Gastroesophageal sphincter (tissue), 4 donors: Measurements from ENCODE around the gene CYFIP1. TPM values are rescaled to one million over a fixed set of nuclear protein-coding genes. Genes with fewer than 3 reads are reported as not detected.

Source experiments
- ATAC-seq: fragments of 150-250 bp; one replicate; pipeline ENCODE4 v1.9.1; 2016; ENCODE audit warnings: mild to moderate bottlenecking, moderate library complexity
- H3K27ac ChIP-seq, 4 donors: fragments of 200-600 bp; sonication (generic) in 3 of 4; 1 replicate in 3 of 4; 2 replicates in 1 of 4; pipeline ENCODE4 v1.5.1; 2016 to 2019
- H3K27me3 ChIP-seq: fragments of 200-600 bp; sonication (generic); one replicate; pipeline ENCODE4 v1.5.1; 2019
- H3K36me3 ChIP-seq, 2 donors: fragments of 200-600 bp; sonication (generic); one replicate each; pipeline ENCODE4 v1.5.1; 2019; ENCODE audit warnings: control low read depth in 1 of 2
- H3K4me1 ChIP-seq, 3 donors: fragments of 200-600 bp; sonication (generic); 1 replicate in 2 of 3; 2 replicates in 1 of 3; pipeline ENCODE4 v1.5.1; 2016 to 2019; ENCODE audit warnings: control low read depth in 2 of 3
- H3K4me3 ChIP-seq, 2 donors: fragments of 200-600 bp; sonication (generic); one replicate each; pipeline ENCODE4 v1.5.1; 2019; ENCODE audit warnings: mild to moderate bottlenecking in 1 of 2, moderate library complexity in 1 of 2
- H3K9me3 ChIP-seq, 3 donors: fragments of 200-600 bp; sonication (generic); one replicate each; pipeline ENCODE4 v1.5.1; 2017 to 2019; ENCODE audit warnings: control low read depth in 2 of 3
- EP300 ChIP-seq: sonication (generic); formaldehyde crosslinking; IDR thresholded peaks from one replicate; pipeline ENCODE4 v1.6.1; 2017; ENCODE audit warnings: antibody characterized with exemption, mild to moderate bottlenecking
- POLR2A ChIP-seq, 2 donors: fragments of 450-650 bp; IDR thresholded peaks; one replicate each; pipeline ENCODE4 v1.6.1; 2017; ENCODE audit warnings: antibody characterized with exemption in 2 of 2, mild to moderate bottlenecking in 2 of 2, moderate library complexity in 1 of 2
- POLR2AphosphoS5 ChIP-seq: sonication (generic); formaldehyde crosslinking; IDR thresholded peaks from one replicate; pipeline ENCODE4 v1.6.1; 2017; ENCODE audit warnings: antibody characterized with exemption
- WGBS, 2 donors: methylation state at CpG; one replicate each; pipeline ENCODE4 v1.1.5; 2018; ENCODE audit warnings: low coverage in 1 of 2; 5-methylcytosine and 5-hydroxymethylcytosine counted together
- total RNA-seq, 4 donors: library from RNA; depleted of rRNA; stranded (reverse); fragments of >200 nt; gene quantifications; one replicate each; pipeline ENCODE4 v1.1.0, GENCODE V29; 2016
- TF ChIP-seq, protein P1 (sequence below), 4 experiments: fragments of 200-600 bp in 2 of 4; fragments of 450-650 bp in 2 of 4; sonication (generic) in 1 of 4; IDR thresholded peaks; one replicate each; pipeline ENCODE4 v1.5.1; 2017 to 2019; ENCODE audit warnings: antibody characterized with exemption in 4 of 4, mild to moderate bottlenecking in 2 of 4, moderate library complexity in 2 of 4

The CYFIP1 gene
- total RNA-seq, 4 donors from 2014 or later: 82.3 to 116 (median 101) TPM

GRCh38 chr15:22883196-22883595, 97.0 kb downstream of the CYFIP1 start:
- no peak overlapping the region for H3K4me3 ChIP-seq
- H3K9me3 ChIP-seq: no peaks in the 10 kb centered on the region
- no peaks in the 10 kb centered on the region for H3K27me3 ChIP-seq
- no peaks in the 10 kb centered on the region for H3K4me1 ChIP-seq
- H3K36me3 ChIP-seq: peaks cover 0 to 80% of the 10 kb centered on the region in 2 donors
- WGBS, 2 donors: 95% methylated on average over 9 of the region's 13 CpGs; no CpG with 5 or more reads in 1 of the 2 donors
- no peak for ATAC-seq
- H3K27ac ChIP-seq: no peak overlapping the region
- TF ChIP-seq POLR2A (IDR thresholded peaks at IDR 0.05) (no peak), POLR2AphosphoS5 (no peak), EP300 (no peak)
- TF ChIP-seq, protein P1, sequence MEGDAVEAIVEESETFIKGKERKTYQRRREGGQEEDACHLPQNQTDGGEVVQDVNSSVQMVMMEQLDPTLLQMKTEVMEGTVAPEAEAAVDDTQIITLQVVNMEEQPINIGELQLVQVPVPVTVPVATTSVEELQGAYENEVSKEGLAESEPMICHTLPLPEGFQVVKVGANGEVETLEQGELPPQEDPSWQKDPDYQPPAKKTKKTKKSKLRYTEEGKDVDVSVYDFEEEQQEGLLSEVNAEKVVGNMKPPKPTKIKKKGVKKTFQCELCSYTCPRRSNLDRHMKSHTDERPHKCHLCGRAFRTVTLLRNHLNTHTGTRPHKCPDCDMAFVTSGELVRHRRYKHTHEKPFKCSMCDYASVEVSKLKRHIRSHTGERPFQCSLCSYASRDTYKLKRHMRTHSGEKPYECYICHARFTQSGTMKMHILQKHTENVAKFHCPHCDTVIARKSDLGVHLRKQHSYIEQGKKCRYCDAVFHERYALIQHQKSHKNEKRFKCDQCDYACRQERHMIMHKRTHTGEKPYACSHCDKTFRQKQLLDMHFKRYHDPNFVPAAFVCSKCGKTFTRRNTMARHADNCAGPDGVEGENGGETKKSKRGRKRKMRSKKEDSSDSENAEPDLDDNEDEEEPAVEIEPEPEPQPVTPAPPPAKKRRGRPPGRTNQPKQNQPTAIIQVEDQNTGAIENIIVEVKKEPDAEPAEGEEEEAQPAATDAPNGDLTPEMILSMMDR (IDR thresholded peaks at IDR 0.05): no peak

DNA sequence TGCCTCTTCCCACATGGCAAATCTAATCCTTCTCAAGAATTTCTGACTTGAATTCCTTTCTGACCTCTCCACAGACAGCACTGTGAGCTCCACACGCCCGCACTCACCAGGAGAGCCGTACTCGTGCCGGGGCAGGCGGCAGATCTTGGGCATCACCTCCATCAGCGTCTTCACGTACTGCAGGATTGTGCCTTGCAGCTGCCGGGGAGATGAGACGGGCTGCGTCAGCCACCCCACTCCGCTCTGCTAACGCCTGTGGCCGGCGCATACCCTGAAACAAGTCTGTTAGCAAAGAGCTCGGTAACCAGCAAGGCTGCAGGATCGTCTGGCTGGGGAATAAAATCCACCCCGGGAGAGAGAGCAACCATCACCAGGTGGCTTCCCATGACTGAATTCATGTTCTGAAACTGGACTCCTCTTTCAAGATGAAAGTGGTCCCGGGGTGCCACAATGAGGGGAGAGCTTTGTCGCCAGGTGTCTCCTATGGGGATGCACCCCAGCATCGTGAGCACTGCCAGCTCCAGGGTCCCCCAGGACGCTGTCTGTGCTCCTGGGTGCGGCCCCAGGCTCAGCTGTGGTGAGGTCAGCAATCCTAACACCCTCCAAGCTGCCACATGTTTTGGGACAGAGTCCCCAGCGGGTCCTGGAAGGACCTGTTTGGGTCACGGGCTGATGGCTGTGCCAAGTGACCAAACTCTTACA, 98.3 kb downstream of the CYFIP1 start:
- peaks cover 0 to 80% of the 10 kb centered on the region in 2 donors for H3K36me3 ChIP-seq
- no peaks in the 10 kb centered on the region for H3K27me3 ChIP-seq
- no peak overlapping the region for H3K4me3 ChIP-seq
- no peak for ATAC-seq
- H3K4me1 ChIP-seq: no peaks in the 10 kb centered on the region
- 83% methylated on average over 3 of the region's 25 CpGs; no CpG with 5 or more reads in 1 of the 2 donors for WGBS, 2 donors
- H3K9me3 ChIP-seq: peaks cover 0 to 6% (median 0%) of the 10 kb centered on the region in 3 donors
- TF ChIP-seq POLR2A (IDR thresholded peaks at IDR 0.05) (no peak), EP300 (no peak), POLR2AphosphoS5 (no peak)
- TF ChIP-seq, protein P1 (IDR thresholded peaks at IDR 0.05): no peak
- no peak overlapping the region for H3K27ac ChIP-seq

GRCh38 chr15:22880981-22881738, 99.0 kb downstream of the CYFIP1 start:
- H3K27me3 ChIP-seq: no peaks in the 10 kb centered on the region
- TF ChIP-seq, protein P1 (IDR thresholded peaks at IDR 0.05): no peak
- TF ChIP-seq EP300: no peak
- no peak for TF ChIP-seq POLR2AphosphoS5
- TF ChIP-seq POLR2A (IDR thresholded peaks at IDR 0.05): no peak
- peaks cover 0 to 6% (median 0%) of the 10 kb centered on the region in 3 donors for H3K9me3 ChIP-seq
- WGBS, 2 donors: 97% methylated on average over 12 of the region's 19 CpGs; no CpG with 5 or more reads in 1 of the 2 donors
- H3K4me1 ChIP-seq: no peaks in the 10 kb centered on the region
- peaks cover 0 to 84% of the 10 kb centered on the region in 2 donors for H3K36me3 ChIP-seq
- no peak overlapping the region for H3K4me3 ChIP-seq
- ATAC-seq: no peak
- H3K27ac ChIP-seq: no peak overlapping the region

GRCh38 chr15:22880068-22880980, 99.8 kb downstream of the CYFIP1 start:
- Histone ChIP-seq H3K9me3 (peaks cover 0 to 6% (median 0%) of the 10 kb centered on the region in 3 donors), H3K36me3 (peaks cover 0 to 92% of the 10 kb centered on the region in 2 donors), H3K4me1 (no peaks in the 10 kb centered on the region), H3K4me3 (no peak overlapping the region), H3K27me3 (no peaks in the 10 kb centered on the region), H3K27ac (no peak overlapping the region)
- ATAC-seq: no peak
- TF ChIP-seq POLR2AphosphoS5: no peak
- TF ChIP-seq, protein P1 (IDR thresholded peaks at IDR 0.05): no peak
- TF ChIP-seq EP300: no peak
- no peak for TF ChIP-seq POLR2A (IDR thresholded peaks at IDR 0.05)
- WGBS, 2 donors: 84 to 94% methylated on average over 9 to 14 of the region's 33 CpGs
